PC-9 (cell line): ENCODE results near the gene ADAMTS12. TPM values are rescaled to one million over a fixed set of nuclear protein-coding genes. Genes with fewer than 3 reads are reported as not detected.

Experiments used
- BruUV-seq: library from RNA; stranded (reverse); fragments of 400-500 nt; replicated peaks from 2 replicates; lab custom pipeline; 2021; lab: Mats Ljungman, UMichigan
- CTCF ChIA-PET: fragments of 300-600 bp; sonication (Branson Sonifier 250); formaldehyde crosslinking; loops from one replicate; lab custom pipeline; 2022; ENCODE audit warnings: antibody characterized with exemption; lab: Charles Lee
- POLR2A ChIA-PET: fragments of 300-600 bp; sonication (Branson Sonifier 250); formaldehyde crosslinking; loops from one replicate; lab custom pipeline; 2022; ENCODE audit warnings: antibody characterized with exemption; ENCODE audit not compliant: unreplicated experiment; lab: Charles Lee
- DNase-seq, 2 experiments: peaks; one replicate each; pipeline versions ENCODE4 v3.0.0 to v3.0.0-alpha.2; 2015 to 2022; ENCODE audit warnings: mixed read lengths in 1 of 2
- H2AFZ ChIP-seq: fragments of 200-600 bp; sonication (generic); 2 replicates; pipeline ENCODE4 v1.8.1; 2017; ENCODE audit warnings: antibody characterized with exemption
- H3F3A ChIP-seq: fragments of 200-600 bp; sonication (generic); 2 replicates; pipeline ENCODE4 v1.8.1; 2017; ENCODE audit warnings: antibody characterized with exemption, mild to moderate bottlenecking, low read depth; ENCODE audit not compliant: insufficient read depth
- H3K27ac ChIP-seq: fragments of 200-600 bp; sonication (generic); 2 replicates; pipeline ENCODE4 v1.6.1; 2016; ENCODE audit warnings: mixed run types
- H3K27me3 ChIP-seq: fragments of 200-600 bp; sonication (generic); 2 replicates; pipeline ENCODE4 v1.6.1; 2016; ENCODE audit warnings: low read depth, mixed run types; ENCODE audit not compliant: insufficient read depth
- H3K36me3 ChIP-seq: fragments of 200-600 bp; sonication (generic); 2 replicates; pipeline ENCODE4 v1.6.1; 2016; ENCODE audit warnings: low read depth, mixed run types
- H3K4me1 ChIP-seq: fragments of 200-600 bp; sonication (generic); replicated peaks from 2 replicates; pipeline ENCODE4 v1.6.1; 2016; ENCODE audit warnings: mixed run types; ENCODE audit not compliant: insufficient read depth
- H3K4me2 ChIP-seq: fragments of 200-600 bp; sonication (generic); 2 replicates; pipeline ENCODE4 v1.6.1; 2017; ENCODE audit warnings: mixed run types
- H3K4me3 ChIP-seq: fragments of 200-600 bp; sonication (generic); 2 replicates; pipeline ENCODE4 v1.6.1; 2016; ENCODE audit warnings: mixed run types
- H3K79me2 ChIP-seq: fragments of 200-600 bp; sonication (generic); 2 replicates; pipeline ENCODE4 v1.6.1; 2017; ENCODE audit warnings: low read depth, mixed run types
- H3K9me2 ChIP-seq: fragments of 200-600 bp; sonication (generic); 2 replicates; pipeline ENCODE4 v1.8.1; 2017; ENCODE audit warnings: mild to moderate bottlenecking; ENCODE audit not compliant: insufficient read depth
- H3K9me3 ChIP-seq: fragments of 200-600 bp; sonication (generic); 2 replicates; pipeline ENCODE4 v1.8.1; 2016; ENCODE audit warnings: low read depth; ENCODE audit not compliant: insufficient read depth
- H4K20me1 ChIP-seq: fragments of 200-600 bp; sonication (generic); 2 replicates; pipeline ENCODE4 v1.8.1; 2017; ENCODE audit not compliant: insufficient read depth
- EZH2 ChIP-seq: fragments of 200-600 bp; sonication (generic); IDR thresholded peaks from 2 replicates; pipeline ENCODE4 v1.8.0; 2017; ENCODE audit warnings: antibody characterized with exemption, low read depth
- intact Hi-C: fragments of 100-400 bp; cut with micrococcal nuclease; formaldehyde crosslinking; loops from one replicate; pipeline ENCODE4 v1.10.0; 2022; ENCODE audit not compliant: unreplicated experiment
- total RNA-seq: library from RNA; stranded (reverse); gene quantifications from 2 replicates; pipeline ENCODE4 v1.2.3, GENCODE V29; 2021
- TF ChIP-seq, protein P1 (sequence below): fragments of 200-600 bp; sonication (generic); conservative IDR thresholded peaks from 2 replicates; pipeline ENCODE4 v1.6.1; 2017; ENCODE audit warnings: mixed run types, antibody characterized with exemption, mild to moderate bottlenecking, moderate library complexity

The ADAMTS12 gene
- total RNA-seq, 1 experiment from 2014 or later: 103 TPM

DNA sequence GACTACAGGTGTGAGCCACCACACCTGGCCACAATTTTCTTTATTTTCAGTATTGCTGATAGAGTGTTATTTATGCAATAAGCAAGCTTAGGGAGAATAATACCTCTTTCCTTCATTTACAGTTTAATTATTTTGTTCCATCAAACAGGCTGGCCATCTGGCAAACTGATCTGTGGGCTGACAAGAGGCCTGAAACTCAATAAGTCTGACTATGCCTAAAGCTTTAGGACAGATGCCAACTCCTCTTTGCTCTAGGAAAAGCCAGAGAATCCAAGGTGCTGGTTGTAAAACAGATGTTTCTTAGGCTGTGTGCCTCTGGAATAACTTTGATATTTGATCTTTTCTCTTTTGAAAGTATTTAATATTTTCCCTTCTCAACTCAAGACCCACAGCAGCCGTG lies 352.6 kb downstream of the ADAMTS12 start:
- Histone ChIP-seq H2AFZ (no peak overlapping the region), H3K27me3 (no peaks in the 10 kb centered on the region), H3F3A (no peaks in the 10 kb centered on the region), H3K4me3 (no peak overlapping the region), H3K27ac (no peak overlapping the region), H4K20me1 (no peaks in the 10 kb centered on the region), H3K9me3 (no peaks in the 10 kb centered on the region), H3K36me3 (peaks cover 10% of the 10 kb centered on the region; the same call in 1 of the 2 replicates), H3K4me1 (no peaks in the 10 kb centered on the region), H3K4me2 (no peak overlapping the region), H3K79me2 (no peaks in the 10 kb centered on the region), H3K9me2 (no peaks in the 10 kb centered on the region)
- intact Hi-C loops: no loop called here
- no peak for TF ChIP-seq EZH2
- TF ChIP-seq, protein P1, sequence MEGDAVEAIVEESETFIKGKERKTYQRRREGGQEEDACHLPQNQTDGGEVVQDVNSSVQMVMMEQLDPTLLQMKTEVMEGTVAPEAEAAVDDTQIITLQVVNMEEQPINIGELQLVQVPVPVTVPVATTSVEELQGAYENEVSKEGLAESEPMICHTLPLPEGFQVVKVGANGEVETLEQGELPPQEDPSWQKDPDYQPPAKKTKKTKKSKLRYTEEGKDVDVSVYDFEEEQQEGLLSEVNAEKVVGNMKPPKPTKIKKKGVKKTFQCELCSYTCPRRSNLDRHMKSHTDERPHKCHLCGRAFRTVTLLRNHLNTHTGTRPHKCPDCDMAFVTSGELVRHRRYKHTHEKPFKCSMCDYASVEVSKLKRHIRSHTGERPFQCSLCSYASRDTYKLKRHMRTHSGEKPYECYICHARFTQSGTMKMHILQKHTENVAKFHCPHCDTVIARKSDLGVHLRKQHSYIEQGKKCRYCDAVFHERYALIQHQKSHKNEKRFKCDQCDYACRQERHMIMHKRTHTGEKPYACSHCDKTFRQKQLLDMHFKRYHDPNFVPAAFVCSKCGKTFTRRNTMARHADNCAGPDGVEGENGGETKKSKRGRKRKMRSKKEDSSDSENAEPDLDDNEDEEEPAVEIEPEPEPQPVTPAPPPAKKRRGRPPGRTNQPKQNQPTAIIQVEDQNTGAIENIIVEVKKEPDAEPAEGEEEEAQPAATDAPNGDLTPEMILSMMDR: no peak
- CTCF ChIA-PET: no interaction called here
- DNase-seq: no peak
- POLR2A ChIA-PET: no interaction called here
- BruUV-seq: no TSS peak

DNA sequence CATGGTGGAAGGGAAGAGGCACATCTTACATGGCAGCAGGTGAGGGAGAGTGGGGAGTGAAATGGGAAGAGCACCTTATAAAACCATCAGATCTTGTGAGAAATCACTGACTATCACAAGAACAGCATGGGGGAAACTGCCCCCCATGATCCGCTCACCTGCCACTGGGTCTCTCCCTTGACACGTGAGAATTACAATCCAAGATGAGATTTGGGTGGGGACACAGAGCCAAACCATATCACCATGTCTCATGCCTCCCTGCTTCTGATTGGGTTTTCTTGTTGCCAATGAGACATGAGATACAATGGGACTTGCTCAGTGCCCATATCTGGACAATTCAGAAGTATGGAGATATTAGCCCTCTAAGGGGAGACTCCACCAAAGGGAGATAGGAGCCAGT lies 353.6 kb downstream of the ADAMTS12 start:
- Histone ChIP-seq H3K27ac (no peak overlapping the region), H3F3A (no peaks in the 10 kb centered on the region), H3K79me2 (no peaks in the 10 kb centered on the region), H3K4me1 (no peaks in the 10 kb centered on the region), H3K9me2 (no peaks in the 10 kb centered on the region), H3K27me3 (no peaks in the 10 kb centered on the region), H3K4me2 (no peak overlapping the region), H3K9me3 (no peaks in the 10 kb centered on the region), H2AFZ (no peak overlapping the region), H4K20me1 (no peaks in the 10 kb centered on the region), H3K4me3 (no peak overlapping the region), H3K36me3 (peaks cover 13% of the 10 kb centered on the region; the same call in 1 of the 2 replicates)
- intact Hi-C loops: no loop called here
- no peak for TF ChIP-seq EZH2
- TF ChIP-seq, protein P1: no peak
- no peak for DNase-seq
- CTCF ChIA-PET: no interaction called here
- POLR2A ChIA-PET: no interaction called here
- BruUV-seq: no TSS peak

DNA sequence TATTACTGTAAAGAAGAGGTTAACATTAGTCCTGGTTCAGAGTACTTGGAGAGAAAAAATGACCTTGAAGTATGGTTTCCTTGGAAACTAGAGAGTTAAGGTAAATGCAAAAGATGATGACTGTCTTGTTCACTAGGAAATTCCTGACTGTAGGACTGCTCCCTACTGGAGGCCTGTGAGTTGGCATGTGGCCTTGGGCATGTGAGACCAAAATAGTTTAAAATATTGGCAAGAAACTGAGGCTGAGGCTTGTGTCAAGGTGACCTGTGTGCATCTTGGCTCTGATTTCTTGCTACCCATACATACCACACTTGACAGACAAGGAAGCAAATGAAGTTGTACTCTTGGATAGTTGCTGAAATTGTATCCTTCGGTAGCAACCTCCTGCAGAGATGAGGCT lies 354.6 kb downstream of the ADAMTS12 start:
- Histone ChIP-seq H3K36me3 (peaks cover 16% of the 10 kb centered on the region; the same call in 1 of the 2 replicates), H3K27ac (no peak overlapping the region), H3K4me2 (no peak overlapping the region), H3K4me1 (no peaks in the 10 kb centered on the region), H3K79me2 (no peaks in the 10 kb centered on the region), H3K4me3 (no peak overlapping the region), H3F3A (no peaks in the 10 kb centered on the region), H3K9me2 (no peaks in the 10 kb centered on the region), H4K20me1 (no peaks in the 10 kb centered on the region), H2AFZ (no peak overlapping the region), H3K9me3 (no peaks in the 10 kb centered on the region), H3K27me3 (no peaks in the 10 kb centered on the region)
- no peak for TF ChIP-seq EZH2
- TF ChIP-seq, protein P1: no peak
- intact Hi-C loops: no loop called here
- CTCF ChIA-PET: interaction anchor here (0.6 kb wide), 1 partner anchor 63 kb away, joined by 3 read pairs; no protein-coding TSS in a partner anchor
- no peak for DNase-seq
- POLR2A ChIA-PET: no interaction called here
- no TSS peak for BruUV-seq
